ENCODE data around the gene C5orf15.
"Not testable (repeated sequence)": the region's sequence is repeated elsewhere in the genome, so short reads cannot be mapped to it uniquely, and the experiment has no call there.

Gene C5orf15

GRCh38 chr5:133959643-133960042, 8.8 kb downstream of the C5orf15 start:
- DNase-seq: no peak

GRCh38 chr5:133957591-133957990, 10.8 kb downstream of the C5orf15 start:
- DNase-seq: no peak

GRCh38 chr5:133957080-133957479, 11.3 kb downstream of the C5orf15 start:
- DNase-seq: no peak

GRCh38 chr5:133956196-133956595, 12.2 kb downstream of the C5orf15 start:
- DNase-seq: not testable (repeated sequence)

- no peak for DNase-seq
Measured at GRCh38 chr5:133953568-133954145, 14.8 kb downstream of the C5orf15 start.

GRCh38 chr5:133952729-133953567, 15.5 kb downstream of the C5orf15 start:
- no peak for DNase-seq

GRCh38 chr5:133950821-133951612, 17.4 kb downstream of the C5orf15 start:
- no peak for DNase-seq

GRCh38 chr5:133948721-133949120, 19.7 kb downstream of the C5orf15 start:
- DNase-seq: no peak

- no peak for DNase-seq
Measured at GRCh38 chr5:133947431-133947841, 21.0 kb downstream of the C5orf15 start.

GRCh38 chr5:133945568-133945967, 22.9 kb downstream of the C5orf15 start:
- DNase-seq: no peak

GRCh38 chr5:133944263-133945185, 23.9 kb downstream of the C5orf15 start:
- peak; percentile 78 for DNase-seq

GRCh38 chr5:133943475-133943817, 25.0 kb downstream of the C5orf15 start:
- no peak for DNase-seq

- DNase-seq: peak; percentile 70
Measured at GRCh38 chr5:133942614-133943474, 25.6 kb downstream of the C5orf15 start.

GRCh38 chr5:133941456-133942196, 26.8 kb downstream of the C5orf15 start:
- DNase-seq: peak; percentile 34

GRCh38 chr5:133939668-133940067, 28.8 kb downstream of the C5orf15 start:
- DNase-seq: no peak

GRCh38 chr5:133938929-133939328, 29.5 kb downstream of the C5orf15 start:
- no peak for DNase-seq

- peak; percentile 78 for DNase-seq
Measured at GRCh38 chr5:133938039-133938821, 30.2 kb downstream of the C5orf15 start.

- DNase-seq: not testable (repeated sequence)
Measured at GRCh38 chr5:133937628-133938027, 30.8 kb downstream of the C5orf15 start.

- peak; percentile 86 for DNase-seq
Measured at GRCh38 chr5:133936651-133937015, 31.8 kb downstream of the C5orf15 start.

Measured in hematopoietic multipotent progenitor cell treated with erythropoietin and hydrocortisone succinate and interleukin-3 and kit ligand, for 8 days (in vitro differentiated cells).